ENCODE data around the gene MBD3. TPM values are rescaled to one million over a fixed set of nuclear protein-coding genes. Genes with fewer than 3 reads are reported as not detected.
A peak's percentile ranks its signal among the peaks of the same experiment; 100 is the strongest.

Gene MBD3
- total RNA-seq, 1 donor, result 73.4 TPM

GRCh38 chr19:1599460-1599846 lies 6.8 kb upstream of the MBD3 start:
- no peak for DNase-seq (ENCODE audit: low read depth)
- TF ChIP-seq, protein P1, sequence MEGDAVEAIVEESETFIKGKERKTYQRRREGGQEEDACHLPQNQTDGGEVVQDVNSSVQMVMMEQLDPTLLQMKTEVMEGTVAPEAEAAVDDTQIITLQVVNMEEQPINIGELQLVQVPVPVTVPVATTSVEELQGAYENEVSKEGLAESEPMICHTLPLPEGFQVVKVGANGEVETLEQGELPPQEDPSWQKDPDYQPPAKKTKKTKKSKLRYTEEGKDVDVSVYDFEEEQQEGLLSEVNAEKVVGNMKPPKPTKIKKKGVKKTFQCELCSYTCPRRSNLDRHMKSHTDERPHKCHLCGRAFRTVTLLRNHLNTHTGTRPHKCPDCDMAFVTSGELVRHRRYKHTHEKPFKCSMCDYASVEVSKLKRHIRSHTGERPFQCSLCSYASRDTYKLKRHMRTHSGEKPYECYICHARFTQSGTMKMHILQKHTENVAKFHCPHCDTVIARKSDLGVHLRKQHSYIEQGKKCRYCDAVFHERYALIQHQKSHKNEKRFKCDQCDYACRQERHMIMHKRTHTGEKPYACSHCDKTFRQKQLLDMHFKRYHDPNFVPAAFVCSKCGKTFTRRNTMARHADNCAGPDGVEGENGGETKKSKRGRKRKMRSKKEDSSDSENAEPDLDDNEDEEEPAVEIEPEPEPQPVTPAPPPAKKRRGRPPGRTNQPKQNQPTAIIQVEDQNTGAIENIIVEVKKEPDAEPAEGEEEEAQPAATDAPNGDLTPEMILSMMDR (IDR thresholded peaks at IDR 0.05; ENCODE audit: insufficient read depth, low read depth, low read length), result no peak
- no peak overlapping the region for H3K4me3 ChIP-seq (ENCODE audit: low read depth, low read length)

- no peak for DNase-seq (ENCODE audit: low read depth)
- TF ChIP-seq, protein P1 (IDR thresholded peaks at IDR 0.05; ENCODE audit: insufficient read depth, low read depth, low read length), result no peak
These were observed 6.3 kb upstream of the MBD3 start for GRCh38 chr19:1598777-1599459.

GRCh38 chr19:1593501-1593772 lies 772 bp upstream of the MBD3 start:
- DNase-seq (ENCODE audit: low read depth), result no peak
- TF ChIP-seq, protein P1 (IDR thresholded peaks at IDR 0.05; ENCODE audit: insufficient read depth, low read depth, low read length), result no peak
- H3K4me3 ChIP-seq (ENCODE audit: low read depth, low read length), result peak overlapping the region; percentile 82

More at GRCh38 chr19:1598777-1599459, 6.3 kb upstream of the MBD3 start:
- no peak overlapping the region for H3K4me3 ChIP-seq (ENCODE audit: low read depth, low read length)

DNA sequence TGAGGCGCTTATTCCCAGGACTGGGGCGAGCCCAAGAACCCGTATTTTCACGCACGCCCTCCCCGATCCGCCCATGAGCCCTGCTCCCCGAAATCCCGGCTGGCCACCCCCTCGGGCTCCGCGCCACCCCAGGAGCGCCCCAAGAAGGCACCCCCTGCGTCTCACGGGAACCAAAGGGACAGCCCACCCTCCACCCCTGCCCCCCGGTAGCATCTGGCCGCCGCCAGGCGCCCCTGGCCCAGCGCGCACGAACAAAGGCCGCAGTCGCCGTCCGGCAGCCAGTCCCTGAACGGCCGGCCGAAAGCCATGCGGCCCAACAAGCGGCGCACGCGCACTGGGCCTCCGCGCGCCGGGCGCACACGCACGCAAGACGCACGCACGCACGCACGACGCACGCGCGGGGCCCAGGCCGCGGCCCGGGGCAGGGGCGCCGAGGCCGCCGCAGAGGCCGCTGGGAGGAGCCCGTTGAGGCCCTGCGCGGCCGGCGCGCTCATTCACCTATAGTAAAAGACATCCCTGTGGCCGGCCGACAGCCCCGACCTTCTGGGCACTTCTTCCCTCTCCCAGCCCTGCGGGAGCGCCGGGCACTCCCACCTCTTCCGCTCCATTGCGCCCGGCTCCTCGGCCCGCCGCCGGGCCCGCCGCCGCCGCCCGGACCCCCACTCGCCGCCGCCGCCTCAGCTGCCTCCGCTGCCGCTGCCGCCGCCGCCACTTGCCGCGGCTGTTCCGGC lies 476 bp downstream of the MBD3 start:
- H3K4me3 ChIP-seq (ENCODE audit: low read depth, low read length), result peak overlapping the region; percentile 89
- TF ChIP-seq, protein P1 (IDR thresholded peaks at IDR 0.05; ENCODE audit: insufficient read depth, low read depth, low read length), result no peak
- peak; percentile 90 for DNase-seq (ENCODE audit: low read depth)

DNA sequence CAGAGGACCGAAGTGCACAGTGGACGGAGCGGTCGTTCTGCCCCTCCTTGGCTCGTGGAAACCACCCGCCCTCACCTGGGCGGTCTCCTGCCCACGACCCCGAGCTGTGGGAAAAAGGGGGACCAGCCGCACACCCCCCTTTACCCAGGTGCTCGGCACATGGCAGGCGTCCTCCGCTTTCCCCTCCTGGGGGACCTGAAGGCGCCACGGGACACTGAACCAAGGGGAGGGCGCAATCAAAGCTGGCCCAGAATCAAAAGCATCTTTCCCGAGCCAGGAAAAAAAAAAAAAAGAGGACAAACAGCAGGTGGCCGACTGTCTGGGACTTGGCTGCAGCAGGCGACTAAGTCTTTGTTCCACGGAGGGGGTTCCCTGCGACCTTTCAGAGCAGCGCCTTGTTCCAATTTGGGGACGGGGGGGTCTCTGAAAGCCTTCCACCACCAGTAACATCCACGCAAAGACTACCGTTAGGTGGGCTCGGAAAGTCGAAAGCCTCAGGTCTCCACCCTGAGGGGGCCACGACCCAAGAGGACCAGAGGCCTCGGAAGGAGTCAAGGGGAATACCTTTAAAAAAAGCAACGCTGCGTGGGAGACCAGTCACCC lies 1.1 kb downstream of the MBD3 start:
- peak; percentile 12 for DNase-seq (ENCODE audit: low read depth)
- TF ChIP-seq, protein P1 (IDR thresholded peaks at IDR 0.05; ENCODE audit: insufficient read depth, low read depth, low read length), result no peak
- H3K4me3 ChIP-seq (ENCODE audit: low read depth, low read length), result peak overlapping the region; percentile 89

GRCh38 chr19:1590641-1591397 lies 1.8 kb downstream of the MBD3 start:
- DNase-seq (ENCODE audit: low read depth), result no peak
- peak overlapping the region; percentile 89 for H3K4me3 ChIP-seq (ENCODE audit: low read depth, low read length)
- TF ChIP-seq, protein P1 (IDR thresholded peaks at IDR 0.05; ENCODE audit: insufficient read depth, low read depth, low read length), result peak; percentile 36

All from fibroblast of villous mesenchyme (primary cell).